Measurements from ENCODE around the gene PCSK5. TPM values are rescaled to one million over a fixed set of nuclear protein-coding genes. Genes with fewer than 3 reads are reported as not detected.

The PCSK5 gene
- total RNA-seq, 4 donors from 2014 or later = 6.5 to 24.3 (median 12.4) TPM

DNA sequence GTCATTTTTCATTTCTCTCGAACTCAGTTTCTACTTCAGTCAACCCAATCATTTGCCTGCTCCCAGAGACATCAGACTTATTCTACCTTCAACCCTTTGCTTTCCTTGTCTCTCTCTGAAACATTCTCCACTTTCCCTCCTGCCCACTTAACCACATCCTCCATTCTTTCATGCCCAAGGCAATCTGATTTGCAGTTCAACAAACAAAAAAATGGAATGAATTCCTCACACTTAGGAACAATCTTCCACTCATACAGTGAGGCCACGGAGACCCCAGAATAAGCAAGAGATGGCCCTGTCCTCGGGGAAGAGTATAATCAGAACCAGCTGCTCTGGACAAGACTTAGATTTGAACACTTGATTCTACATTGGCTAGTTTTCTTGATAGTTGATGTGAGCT, 323.3 kb downstream of the PCSK5 start:
- no peak for TF ChIP-seq POLR2A (IDR thresholded peaks at IDR 0.05)
- TF ChIP-seq, protein P1, sequence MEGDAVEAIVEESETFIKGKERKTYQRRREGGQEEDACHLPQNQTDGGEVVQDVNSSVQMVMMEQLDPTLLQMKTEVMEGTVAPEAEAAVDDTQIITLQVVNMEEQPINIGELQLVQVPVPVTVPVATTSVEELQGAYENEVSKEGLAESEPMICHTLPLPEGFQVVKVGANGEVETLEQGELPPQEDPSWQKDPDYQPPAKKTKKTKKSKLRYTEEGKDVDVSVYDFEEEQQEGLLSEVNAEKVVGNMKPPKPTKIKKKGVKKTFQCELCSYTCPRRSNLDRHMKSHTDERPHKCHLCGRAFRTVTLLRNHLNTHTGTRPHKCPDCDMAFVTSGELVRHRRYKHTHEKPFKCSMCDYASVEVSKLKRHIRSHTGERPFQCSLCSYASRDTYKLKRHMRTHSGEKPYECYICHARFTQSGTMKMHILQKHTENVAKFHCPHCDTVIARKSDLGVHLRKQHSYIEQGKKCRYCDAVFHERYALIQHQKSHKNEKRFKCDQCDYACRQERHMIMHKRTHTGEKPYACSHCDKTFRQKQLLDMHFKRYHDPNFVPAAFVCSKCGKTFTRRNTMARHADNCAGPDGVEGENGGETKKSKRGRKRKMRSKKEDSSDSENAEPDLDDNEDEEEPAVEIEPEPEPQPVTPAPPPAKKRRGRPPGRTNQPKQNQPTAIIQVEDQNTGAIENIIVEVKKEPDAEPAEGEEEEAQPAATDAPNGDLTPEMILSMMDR (IDR thresholded peaks at IDR 0.05) = no peak
- Histone ChIP-seq H3K9me3 (no peaks in the 10 kb centered on the region), H3K27ac (no peak overlapping the region), H3K27me3 (no peaks in the 10 kb centered on the region), H3K4me1 (no peaks in the 10 kb centered on the region), H3K36me3 (no peaks in the 10 kb centered on the region), H3K4me3 (no peak overlapping the region)
- intact Hi-C loops (cut with DNase I; ENCODE audit: low total_unique reads) = no loop called here
- DNase-seq = no peak

DNA sequence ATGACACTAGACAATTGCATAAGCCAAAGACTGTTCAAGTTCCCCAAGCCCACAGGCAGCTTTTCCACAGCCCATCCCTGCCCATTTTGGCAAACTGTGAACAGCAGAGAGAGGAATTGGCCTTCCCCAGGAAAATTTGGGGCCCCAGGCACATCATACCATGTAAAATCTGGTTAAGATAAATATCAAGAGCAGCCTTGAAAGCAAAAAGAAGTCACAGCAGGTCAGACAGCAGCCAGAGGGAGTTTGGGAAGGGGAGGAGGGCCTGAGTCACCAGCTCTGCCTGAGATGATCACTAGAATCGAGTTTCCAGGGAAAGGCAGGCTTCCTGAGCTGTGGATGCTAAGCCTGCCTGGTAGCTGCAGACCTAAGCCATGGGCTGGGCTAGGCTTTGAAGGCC, 324.6 kb downstream of the PCSK5 start:
- Histone ChIP-seq H3K27me3 (no peaks in the 10 kb centered on the region), H3K36me3 (no peaks in the 10 kb centered on the region), H3K4me3 (no peak overlapping the region), H3K4me1 (no peaks in the 10 kb centered on the region), H3K9me3 (no peaks in the 10 kb centered on the region), H3K27ac (no peak overlapping the region)
- no peak for TF ChIP-seq POLR2A (IDR thresholded peaks at IDR 0.05)
- TF ChIP-seq, protein P1 (IDR thresholded peaks at IDR 0.05) = no peak
- intact Hi-C loops (cut with DNase I; ENCODE audit: low total_unique reads) = no loop called here
- DNase-seq = no peak

DNA sequence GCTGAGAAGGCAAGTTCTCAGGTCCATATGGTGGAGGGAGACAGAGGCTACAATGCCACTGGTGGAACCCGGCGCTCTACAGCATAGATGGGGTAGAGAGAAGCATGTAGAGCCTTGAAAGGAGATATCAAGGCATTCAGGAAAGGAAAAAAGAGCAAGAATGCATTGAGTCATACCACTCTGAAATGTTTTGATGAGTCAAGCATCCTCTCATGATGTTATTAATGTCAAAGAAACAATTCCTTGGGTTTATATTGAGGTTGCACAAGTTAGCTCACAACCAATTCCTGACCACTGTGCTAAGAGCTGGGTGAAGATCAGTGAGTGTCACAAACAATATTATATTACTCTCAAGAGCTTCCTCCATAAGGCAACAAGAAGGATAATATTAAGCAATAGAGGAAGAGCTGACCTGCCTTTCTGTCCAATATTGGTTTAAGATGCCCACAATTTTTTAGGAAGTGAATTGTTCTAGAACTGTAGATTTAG, 325.7 kb downstream of the PCSK5 start:
- TF ChIP-seq, protein P1 (IDR thresholded peaks at IDR 0.05) = no peak
- TF ChIP-seq POLR2A (IDR thresholded peaks at IDR 0.05) = no peak
- no peaks in the 10 kb centered on the region for H3K9me3 ChIP-seq
- H3K4me1 ChIP-seq = no peaks in the 10 kb centered on the region
- intact Hi-C loops (cut with DNase I; ENCODE audit: low total_unique reads) = no loop called here
- no peaks in the 10 kb centered on the region for H3K36me3 ChIP-seq
- no peaks in the 10 kb centered on the region for H3K27me3 ChIP-seq
- no peak for DNase-seq
- H3K4me3 ChIP-seq = no peak overlapping the region
- H3K27ac ChIP-seq = no peak overlapping the region

DNA sequence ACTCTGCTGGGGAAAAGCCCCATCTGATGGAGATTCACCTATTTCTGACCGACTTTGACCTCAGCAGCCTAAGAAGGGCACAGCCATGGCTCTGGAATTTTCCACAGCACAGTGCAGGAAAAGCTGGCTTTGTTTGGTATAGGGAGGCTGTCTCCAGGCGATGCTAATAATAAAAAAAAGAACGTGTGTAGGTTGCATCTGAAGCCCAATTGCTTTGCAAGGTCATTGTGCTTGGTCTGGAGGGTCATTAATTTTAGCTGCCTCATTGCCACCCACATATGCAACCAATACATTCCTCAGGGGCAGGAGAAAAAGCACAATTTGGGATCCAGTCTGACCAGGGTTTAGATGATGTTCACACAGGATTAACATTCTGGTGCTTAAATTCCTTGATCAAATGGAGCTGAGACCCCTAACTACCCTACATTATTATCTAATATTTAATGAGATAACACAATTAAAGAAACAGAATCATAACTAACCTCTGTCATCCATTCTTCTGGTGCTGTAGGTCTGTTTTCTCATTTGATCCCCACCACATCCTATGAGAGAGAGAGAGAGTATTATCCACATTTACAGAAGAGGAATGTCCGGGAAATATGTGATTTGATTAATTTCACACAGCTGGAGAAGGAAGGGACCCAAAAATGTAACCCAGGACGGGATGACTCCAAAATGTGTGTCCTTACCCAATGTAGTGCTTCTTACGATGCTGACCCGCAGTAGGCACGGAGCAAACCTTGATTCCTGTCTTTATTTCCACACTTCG, 327.8 kb downstream of the PCSK5 start:
- Histone ChIP-seq H3K27ac (no peak overlapping the region), H3K9me3 (no peaks in the 10 kb centered on the region), H3K36me3 (no peaks in the 10 kb centered on the region), H3K4me1 (no peaks in the 10 kb centered on the region), H3K27me3 (no peaks in the 10 kb centered on the region), H3K4me3 (no peak overlapping the region)
- TF ChIP-seq, protein P1 (IDR thresholded peaks at IDR 0.05) = no peak
- no peak for TF ChIP-seq POLR2A (IDR thresholded peaks at IDR 0.05)
- intact Hi-C loops (cut with DNase I; ENCODE audit: low total_unique reads) = no loop called here
- no peak for DNase-seq

DNA sequence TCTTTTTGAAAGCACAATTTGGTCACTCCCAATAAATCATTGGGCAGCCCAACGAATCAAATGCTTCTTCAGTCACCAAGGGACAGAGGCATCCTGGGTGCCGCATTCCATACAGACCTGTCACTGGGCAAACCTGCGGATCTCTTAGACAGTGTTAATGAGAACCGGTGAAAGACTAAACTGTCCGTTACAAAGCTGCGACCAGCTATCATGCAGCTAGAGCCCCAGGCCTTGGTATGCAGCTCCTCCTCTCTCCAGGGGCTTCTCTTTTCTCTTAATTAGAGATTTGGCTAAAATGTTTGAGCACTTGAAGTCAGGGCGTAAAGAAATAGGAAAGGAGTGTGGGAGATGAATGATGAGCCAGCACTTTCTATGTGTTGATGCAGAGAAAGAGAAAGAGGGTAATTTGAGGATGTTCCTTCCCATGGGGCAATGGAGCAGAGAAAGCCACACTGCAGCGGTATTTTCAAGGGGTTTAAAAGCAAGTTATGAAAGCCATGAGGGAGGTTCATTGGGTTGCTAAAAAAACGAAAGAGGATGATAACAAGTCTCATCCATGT, 328.5 kb downstream of the PCSK5 start:
- no peak for DNase-seq
- TF ChIP-seq POLR2A (IDR thresholded peaks at IDR 0.05) = no peak
- TF ChIP-seq, protein P1 (IDR thresholded peaks at IDR 0.05) = no peak
- intact Hi-C loops (cut with DNase I; ENCODE audit: low total_unique reads) = no loop called here
- Histone ChIP-seq H3K4me3 (no peak overlapping the region), H3K27me3 (no peaks in the 10 kb centered on the region), H3K36me3 (no peaks in the 10 kb centered on the region), H3K27ac (no peak overlapping the region), H3K9me3 (no peaks in the 10 kb centered on the region), H3K4me1 (no peaks in the 10 kb centered on the region)
